ENCODE data around the gene RPP21.

RPP21 gene

DNA sequence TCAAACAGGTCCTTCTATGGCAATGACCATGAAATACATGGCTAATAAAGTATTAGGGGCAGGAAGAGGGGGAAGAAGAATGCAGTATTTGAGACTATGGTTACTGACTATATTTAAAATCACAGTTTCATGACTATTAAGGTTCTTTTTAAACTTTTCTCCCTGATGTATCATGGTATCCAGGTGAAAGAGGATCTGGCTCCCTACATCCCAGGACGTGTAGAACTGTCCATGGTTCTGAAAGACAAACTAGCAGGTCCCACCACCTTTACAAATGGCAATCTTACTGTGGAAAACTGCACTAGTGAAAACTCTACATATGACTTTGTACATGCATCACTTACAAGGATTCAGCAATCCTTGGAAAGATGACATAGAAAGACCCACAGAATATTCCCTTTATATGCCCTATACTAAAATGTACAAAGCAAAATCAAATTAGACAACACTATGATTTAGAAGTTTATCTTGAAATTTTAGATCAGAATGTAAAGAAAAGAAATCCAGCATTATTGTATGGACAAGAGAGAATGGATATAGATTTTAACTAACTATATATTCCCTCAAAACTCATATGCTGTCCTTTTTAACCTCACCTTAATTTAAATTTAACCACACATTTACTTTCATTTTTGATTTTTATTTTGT, 33.5 kb downstream of the RPP21 start:
- no peak for DNase-seq (ENCODE audit: low spot score)

GRCh38 chr6:30380464-30380863, 35.5 kb downstream of the RPP21 start:
- DNase-seq (ENCODE audit: low spot score), result no peak

- DNase-seq (ENCODE audit: low spot score), result no peak
Observed at GRCh38 chr6:30386166-30386565, 41.2 kb downstream of the RPP21 start.

DNA sequence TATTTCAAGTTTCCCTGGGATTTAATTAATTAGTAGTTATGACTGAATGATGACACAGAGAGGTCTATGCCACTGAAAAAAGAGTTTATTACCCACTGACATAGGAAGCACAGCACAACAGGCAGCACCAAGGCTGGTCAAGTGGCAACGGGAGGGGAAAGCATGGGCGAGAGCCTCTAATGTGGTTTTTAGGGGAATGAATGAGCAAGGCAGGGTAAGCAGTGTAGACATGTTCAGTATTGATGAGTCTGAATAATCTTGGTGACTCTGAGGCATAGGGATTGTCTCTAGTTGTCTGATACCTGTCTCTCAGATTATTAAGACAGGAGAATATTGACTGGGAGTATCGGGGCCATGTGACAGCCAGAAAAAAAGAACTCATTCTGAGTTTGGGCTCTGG, 46.3 kb downstream of the RPP21 start:
- DNase-seq (ENCODE audit: low spot score), result no peak

DNA sequence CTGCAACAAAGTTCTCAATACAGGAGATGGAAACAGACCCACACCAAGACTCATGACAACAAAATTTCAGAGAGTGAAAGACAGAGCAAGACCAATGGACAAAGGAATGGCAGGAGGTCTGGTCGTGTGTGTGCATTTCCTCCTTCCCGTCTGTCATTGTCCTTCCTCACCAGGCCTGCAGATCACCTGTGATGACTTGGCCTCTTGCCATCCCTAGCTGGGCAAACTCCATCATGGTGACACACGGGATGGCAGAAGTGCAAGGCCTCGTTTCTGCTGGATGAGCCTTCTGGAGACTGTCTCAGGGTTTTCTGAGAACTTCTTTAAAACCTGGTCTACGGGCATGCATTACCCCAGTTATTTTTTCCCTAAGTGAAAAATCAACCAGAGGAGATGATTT, 49.2 kb downstream of the RPP21 start:
- no peak for DNase-seq (ENCODE audit: low spot score)

All from Ammon's horn (tissue), 1 donor.